ENCODE results near the gene DAD1.

DNA sequence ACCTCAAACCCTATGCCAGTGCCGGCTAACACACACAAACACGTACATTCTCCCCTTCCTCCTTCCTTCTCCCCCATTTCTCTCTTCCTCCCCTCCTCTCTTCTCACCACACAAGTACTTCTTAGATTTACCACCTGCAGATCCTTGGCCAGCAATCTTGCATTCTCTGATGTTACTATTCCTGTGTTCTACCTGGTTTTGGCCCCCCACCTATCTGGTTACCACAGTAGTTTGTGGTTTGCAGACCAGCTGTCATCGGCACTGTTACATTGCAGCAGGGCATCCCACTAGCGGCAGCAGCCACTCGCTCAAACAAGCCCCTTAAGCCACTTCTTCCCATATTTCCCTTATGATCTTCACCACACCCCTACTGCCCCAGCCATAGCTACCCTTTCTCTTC lies 13.0 kb upstream of the DAD1 start:
- TF ChIP-seq CTCF (IDR thresholded peaks at IDR 0.05): no peak
- TF ChIP-seq POLR2A (IDR thresholded peaks at IDR 0.05): no peak

Data from sigmoid colon (tissue), 3 donors.